Astrocyte (in vitro differentiated cells and primary cell): Measurements from ENCODE around the gene CAMK2G. TPM values are rescaled to one million over a fixed set of nuclear protein-coding genes. Genes with fewer than 3 reads are reported as not detected.

Experiments used
- DNase-seq: peaks from one replicate; pipeline ENCODE4 v3.0.0-alpha.2; 2010; ENCODE audit warnings: low read depth
- FAIRE-seq: peaks from 2 replicates; lab custom pipeline; 2011; peaks lifted over from hg19 to GRCh38; lab: Jason Lieb, UNC
- H2AFZ ChIP-seq: 2 replicates; pipeline ENCODE4 v1.6.0; 2012; ENCODE audit warnings: low read depth, low read length, inconsistent platforms
- H3K27ac ChIP-seq: 2 replicates; pipeline ENCODE4 v1.5.1; 2011; ENCODE audit warnings: low read depth, low read length, inconsistent platforms
- H3K27me3 ChIP-seq: 2 replicates; pipeline ENCODE4 v1.6.0; 2011; ENCODE audit warnings: low read length, inconsistent platforms; ENCODE audit not compliant: insufficient read depth
- H3K36me3 ChIP-seq: 2 replicates; pipeline ENCODE4 v1.5.1; 2011; ENCODE audit warnings: low read length, inconsistent platforms; ENCODE audit not compliant: insufficient read depth
- H3K4me1 ChIP-seq: 2 replicates; pipeline ENCODE4 v1.5.1; 2011; ENCODE audit warnings: low read length, inconsistent platforms; ENCODE audit not compliant: insufficient read depth
- H3K4me2 ChIP-seq: 2 replicates; pipeline ENCODE4 v1.6.0; 2012; ENCODE audit warnings: low read length, inconsistent platforms
- H3K4me3 ChIP-seq: 2 replicates; pipeline ENCODE4 v1.5.1; 2011; ENCODE audit warnings: low read depth, mild to moderate bottlenecking, low read length, inconsistent platforms; ENCODE audit not compliant: insufficient read depth
- H3K79me2 ChIP-seq: 2 replicates; pipeline ENCODE4 v1.6.0; 2012; ENCODE audit warnings: mild to moderate bottlenecking, low read length, inconsistent platforms; ENCODE audit not compliant: insufficient read depth
- H3K9ac ChIP-seq: 2 replicates; pipeline ENCODE4 v1.6.0; 2012; ENCODE audit warnings: mild to moderate bottlenecking, low read length, inconsistent platforms
- H3K9me3 ChIP-seq: 2 replicates; pipeline ENCODE4 v1.5.1; 2012; ENCODE audit warnings: low read depth, mild to moderate bottlenecking, low read length, inconsistent platforms; ENCODE audit not compliant: insufficient read depth
- H4K20me1 ChIP-seq: 2 replicates; pipeline ENCODE4 v1.6.0; 2012; ENCODE audit warnings: low read length, inconsistent platforms; ENCODE audit not compliant: insufficient read depth
- H3K27ac Mint-ChIP-seq: one replicate; pipeline ENCODE4 v1.8.0; 2021; ENCODE audit warnings: mild to moderate bottlenecking, mixed read lengths; ENCODE audit not compliant: unreplicated experiment
- H3K27me3 Mint-ChIP-seq: one replicate; pipeline ENCODE4 v1.8.0; 2021; ENCODE audit warnings: low read depth, mixed read lengths; ENCODE audit not compliant: unreplicated experiment
- H3K36me3 Mint-ChIP-seq: one replicate; pipeline ENCODE4 v1.8.0; 2021; ENCODE audit warnings: low read depth, mixed read lengths; ENCODE audit not compliant: unreplicated experiment
- H3K4me1 Mint-ChIP-seq: one replicate; pipeline ENCODE4 v1.8.0; 2021; ENCODE audit warnings: low read depth, mixed read lengths; ENCODE audit not compliant: unreplicated experiment
- H3K4me3 Mint-ChIP-seq: one replicate; pipeline ENCODE4 v1.8.0; 2021; ENCODE audit warnings: mild to moderate bottlenecking, moderate library complexity, mixed read lengths; ENCODE audit not compliant: unreplicated experiment
- H3K9me3 Mint-ChIP-seq: one replicate; pipeline ENCODE4 v1.8.0; 2021; ENCODE audit warnings: mild to moderate bottlenecking, mixed read lengths; ENCODE audit not compliant: unreplicated experiment
- EZH2 ChIP-seq: IDR thresholded peaks from 2 replicates; pipeline ENCODE4 v1.6.1; 2012; ENCODE audit warnings: mild to moderate bottlenecking, low read length, inconsistent platforms; ENCODE audit not compliant: insufficient read depth
- total RNA-seq: library from RNA; stranded (reverse); gene quantifications from 2 replicates; pipeline ENCODE4 v1.2.1, GENCODE V29; 2021
- TF ChIP-seq, protein P1 (sequence below): IDR thresholded peaks from 2 replicates; pipeline ENCODE4 v1.5.1; 2011; ENCODE audit warnings: low read depth, mild to moderate bottlenecking, inconsistent platforms, low read length, moderate library complexity; ENCODE audit not compliant: insufficient read depth

CAMK2G gene
- total RNA-seq, 1 donor from 2014 or later: 19.8 TPM

DNA sequence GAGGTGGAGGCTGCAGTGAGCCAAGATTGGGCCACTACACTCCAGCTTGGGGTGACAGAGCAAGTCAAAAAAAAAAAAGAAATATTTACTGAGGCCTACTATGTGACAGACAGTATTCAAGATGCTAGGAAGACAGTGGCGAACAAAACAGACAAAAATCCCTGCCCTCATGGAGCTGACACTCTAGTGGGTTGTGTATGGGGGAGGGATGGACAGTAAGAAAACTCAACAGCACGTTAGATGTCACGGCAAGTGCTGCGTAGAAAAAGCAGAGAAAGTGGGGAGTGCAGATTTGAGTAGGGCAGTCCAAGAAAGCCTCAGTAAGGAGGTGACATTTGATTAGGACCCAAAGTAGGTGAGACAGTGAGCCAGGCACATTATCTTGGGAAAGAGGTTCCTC, 10.1 kb downstream of the CAMK2G start:
- peaks cover 11% of the 10 kb centered on the region for H3K4me1 ChIP-seq
- no peak for TF ChIP-seq EZH2
- TF ChIP-seq, protein P1, sequence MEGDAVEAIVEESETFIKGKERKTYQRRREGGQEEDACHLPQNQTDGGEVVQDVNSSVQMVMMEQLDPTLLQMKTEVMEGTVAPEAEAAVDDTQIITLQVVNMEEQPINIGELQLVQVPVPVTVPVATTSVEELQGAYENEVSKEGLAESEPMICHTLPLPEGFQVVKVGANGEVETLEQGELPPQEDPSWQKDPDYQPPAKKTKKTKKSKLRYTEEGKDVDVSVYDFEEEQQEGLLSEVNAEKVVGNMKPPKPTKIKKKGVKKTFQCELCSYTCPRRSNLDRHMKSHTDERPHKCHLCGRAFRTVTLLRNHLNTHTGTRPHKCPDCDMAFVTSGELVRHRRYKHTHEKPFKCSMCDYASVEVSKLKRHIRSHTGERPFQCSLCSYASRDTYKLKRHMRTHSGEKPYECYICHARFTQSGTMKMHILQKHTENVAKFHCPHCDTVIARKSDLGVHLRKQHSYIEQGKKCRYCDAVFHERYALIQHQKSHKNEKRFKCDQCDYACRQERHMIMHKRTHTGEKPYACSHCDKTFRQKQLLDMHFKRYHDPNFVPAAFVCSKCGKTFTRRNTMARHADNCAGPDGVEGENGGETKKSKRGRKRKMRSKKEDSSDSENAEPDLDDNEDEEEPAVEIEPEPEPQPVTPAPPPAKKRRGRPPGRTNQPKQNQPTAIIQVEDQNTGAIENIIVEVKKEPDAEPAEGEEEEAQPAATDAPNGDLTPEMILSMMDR: no peak
- no peak overlapping the region for H3K4me3 ChIP-seq
- H3K4me1 Mint-ChIP-seq: peaks cover 4% of the 10 kb centered on the region
- H3K36me3 ChIP-seq: peaks cover 2% of the 10 kb centered on the region
- no peak overlapping the region for H3K27ac ChIP-seq
- H3K9ac ChIP-seq: no peak overlapping the region
- no peak overlapping the region for H2AFZ ChIP-seq
- H3K4me3 Mint-ChIP-seq: no peak overlapping the region
- no peaks in the 10 kb centered on the region for H3K27me3 ChIP-seq
- H4K20me1 ChIP-seq: peaks cover 85% of the 10 kb centered on the region
- FAIRE-seq: no peak
- H3K9me3 Mint-ChIP-seq: no peaks in the 10 kb centered on the region
- H3K36me3 Mint-ChIP-seq: peaks cover 22% of the 10 kb centered on the region
- H3K4me2 ChIP-seq: no peak overlapping the region
- no peak overlapping the region for H3K27ac Mint-ChIP-seq
- H3K27me3 Mint-ChIP-seq: no peaks in the 10 kb centered on the region
- H3K9me3 ChIP-seq: no peaks in the 10 kb centered on the region
- no peak for DNase-seq
- peaks cover 19% of the 10 kb centered on the region for H3K79me2 ChIP-seq

DNA sequence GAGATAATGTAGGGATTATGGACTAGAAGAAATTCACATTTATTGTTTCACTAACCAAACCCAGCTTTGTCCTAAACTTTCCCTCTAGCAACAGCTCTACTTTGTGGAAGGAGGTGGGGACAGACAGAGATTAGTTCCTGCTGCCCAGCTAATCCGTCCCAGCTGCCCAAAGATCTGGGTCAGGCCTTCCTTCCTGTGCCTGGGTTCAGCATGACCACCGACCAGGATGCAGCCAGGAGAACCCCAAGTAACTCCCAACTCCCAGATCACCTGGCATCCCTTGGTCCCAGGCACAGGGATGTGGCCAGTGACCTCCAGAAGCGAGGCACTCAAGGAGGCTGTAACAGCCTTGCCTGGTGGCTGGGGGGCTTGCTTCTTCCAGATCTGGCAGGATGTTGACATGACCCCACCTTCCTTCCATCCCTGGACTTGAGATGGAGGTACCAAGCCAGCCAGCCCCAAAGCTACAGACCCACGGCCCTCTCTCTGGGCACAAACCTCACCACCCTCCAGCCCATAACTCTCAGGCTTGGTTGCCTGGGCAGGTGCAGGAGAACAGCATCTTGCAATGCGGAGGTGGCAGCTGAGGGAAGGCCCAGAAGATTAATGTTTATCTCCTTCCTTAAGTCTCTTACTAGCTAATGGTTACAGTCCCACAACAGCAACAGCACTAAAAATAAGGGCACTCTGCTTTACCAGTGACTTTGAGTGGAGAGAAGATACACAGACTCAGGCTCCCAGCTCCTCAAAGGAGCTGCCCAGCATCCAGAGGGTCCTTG, 11.1 kb downstream of the CAMK2G start:
- Histone ChIP-seq H2AFZ (no peak overlapping the region), H3K9me3 (no peaks in the 10 kb centered on the region), H3K79me2 (peaks cover 12% of the 10 kb centered on the region), H3K27me3 (no peaks in the 10 kb centered on the region), H3K36me3 (no peaks in the 10 kb centered on the region), H3K4me1 (peaks cover 15% of the 10 kb centered on the region), H3K9ac (no peak overlapping the region), H3K4me2 (no peak overlapping the region), H4K20me1 (peaks cover 82% of the 10 kb centered on the region), H3K4me3 (no peak overlapping the region), H3K27ac (no peak overlapping the region)
- Mint-ChIP-seq H3K27ac (no peak overlapping the region), H3K4me3 (no peak overlapping the region), H3K27me3 (no peaks in the 10 kb centered on the region), H3K36me3 (peaks cover 25% of the 10 kb centered on the region), H3K9me3 (no peaks in the 10 kb centered on the region), H3K4me1 (peaks cover 4% of the 10 kb centered on the region)
- TF ChIP-seq EZH2: no peak
- TF ChIP-seq, protein P1: no peak
- no peak for FAIRE-seq
- no peak for DNase-seq

DNA sequence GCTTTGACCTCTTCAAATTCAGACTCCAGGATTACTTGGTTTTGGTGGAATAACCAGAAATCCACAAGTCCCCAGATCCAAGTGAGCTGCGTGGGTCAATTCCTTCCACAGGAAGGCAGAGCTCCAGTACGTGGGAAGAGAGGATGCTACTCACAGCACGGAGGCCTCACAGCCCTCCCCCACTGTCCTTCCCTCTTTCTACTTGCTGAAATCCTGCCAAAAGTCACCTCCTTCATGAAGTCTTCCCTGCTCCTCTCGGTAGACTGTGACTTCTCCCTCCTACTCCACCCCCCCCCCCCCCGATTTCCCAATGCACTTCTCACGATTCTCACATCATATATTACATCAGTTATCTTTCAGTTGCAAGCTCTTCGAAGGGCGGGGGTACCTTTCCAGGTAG, 12.3 kb downstream of the CAMK2G start:
- no peak for FAIRE-seq
- H3K27me3 Mint-ChIP-seq: no peaks in the 10 kb centered on the region

More for the DNA sequence above, 12.3 kb downstream of the CAMK2G start:
- Mint-ChIP-seq H3K36me3 (peaks cover 25% of the 10 kb centered on the region), H3K27ac (no peak overlapping the region), H3K4me1 (peaks cover 8% of the 10 kb centered on the region), H3K4me3 (no peak overlapping the region), H3K9me3 (no peaks in the 10 kb centered on the region)
- Histone ChIP-seq H3K4me1 (peaks cover 28% of the 10 kb centered on the region), H2AFZ (no peak overlapping the region), H4K20me1 (peaks cover 81% of the 10 kb centered on the region), H3K27me3 (no peaks in the 10 kb centered on the region), H3K9ac (no peak overlapping the region), H3K9me3 (no peaks in the 10 kb centered on the region), H3K79me2 (peaks cover 10% of the 10 kb centered on the region), H3K4me3 (no peak overlapping the region), H3K36me3 (no peaks in the 10 kb centered on the region), H3K27ac (no peak overlapping the region), H3K4me2 (no peak overlapping the region)
- DNase-seq: no peak
- TF ChIP-seq, protein P1: no peak
- no peak for TF ChIP-seq EZH2
